Choroid plexus epithelial cell (primary cell): ENCODE measurements around the gene BAZ2B.

ENCODE experiments used
- DNase-seq: peaks from one replicate; pipeline ENCODE4 v3.0.0-alpha.2; 2010; ENCODE audit warnings: low read depth
- H3K4me3 ChIP-seq: 2 replicates; pipeline ENCODE4 v1.5.1; 2011; ENCODE audit warnings: low read depth, mild to moderate bottlenecking, control low read depth, low read length, moderate library complexity
- TF ChIP-seq, protein P1 (sequence below): conservative IDR thresholded peaks from 2 replicates; pipeline ENCODE4 v1.5.1; 2011; ENCODE audit warnings: low read depth, mild to moderate bottlenecking, control low read depth, inconsistent platforms, low read length, moderate library complexity

The BAZ2B gene

DNA sequence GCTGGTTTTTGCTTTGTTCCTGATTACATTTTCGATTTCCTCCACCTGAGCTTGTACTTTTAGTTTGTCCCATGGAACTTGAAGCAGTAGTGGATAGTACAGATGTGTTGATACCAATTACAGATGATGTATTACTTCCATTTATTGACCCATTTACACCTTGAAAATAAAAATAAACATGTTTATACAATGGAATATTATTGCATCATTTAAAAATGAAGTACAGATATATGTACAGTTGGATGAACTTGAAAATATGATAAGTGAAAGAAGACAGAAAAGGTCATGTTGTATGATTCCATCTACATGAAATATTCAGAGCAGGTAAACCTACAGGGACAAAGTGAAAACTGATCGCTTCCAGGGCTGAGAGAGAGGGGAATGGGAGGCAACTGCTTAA is 169.5 kb downstream of the BAZ2B start:
- DNase-seq = no peak
- TF ChIP-seq, protein P1, sequence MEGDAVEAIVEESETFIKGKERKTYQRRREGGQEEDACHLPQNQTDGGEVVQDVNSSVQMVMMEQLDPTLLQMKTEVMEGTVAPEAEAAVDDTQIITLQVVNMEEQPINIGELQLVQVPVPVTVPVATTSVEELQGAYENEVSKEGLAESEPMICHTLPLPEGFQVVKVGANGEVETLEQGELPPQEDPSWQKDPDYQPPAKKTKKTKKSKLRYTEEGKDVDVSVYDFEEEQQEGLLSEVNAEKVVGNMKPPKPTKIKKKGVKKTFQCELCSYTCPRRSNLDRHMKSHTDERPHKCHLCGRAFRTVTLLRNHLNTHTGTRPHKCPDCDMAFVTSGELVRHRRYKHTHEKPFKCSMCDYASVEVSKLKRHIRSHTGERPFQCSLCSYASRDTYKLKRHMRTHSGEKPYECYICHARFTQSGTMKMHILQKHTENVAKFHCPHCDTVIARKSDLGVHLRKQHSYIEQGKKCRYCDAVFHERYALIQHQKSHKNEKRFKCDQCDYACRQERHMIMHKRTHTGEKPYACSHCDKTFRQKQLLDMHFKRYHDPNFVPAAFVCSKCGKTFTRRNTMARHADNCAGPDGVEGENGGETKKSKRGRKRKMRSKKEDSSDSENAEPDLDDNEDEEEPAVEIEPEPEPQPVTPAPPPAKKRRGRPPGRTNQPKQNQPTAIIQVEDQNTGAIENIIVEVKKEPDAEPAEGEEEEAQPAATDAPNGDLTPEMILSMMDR = no peak
- no peak overlapping the region for H3K4me3 ChIP-seq

DNA sequence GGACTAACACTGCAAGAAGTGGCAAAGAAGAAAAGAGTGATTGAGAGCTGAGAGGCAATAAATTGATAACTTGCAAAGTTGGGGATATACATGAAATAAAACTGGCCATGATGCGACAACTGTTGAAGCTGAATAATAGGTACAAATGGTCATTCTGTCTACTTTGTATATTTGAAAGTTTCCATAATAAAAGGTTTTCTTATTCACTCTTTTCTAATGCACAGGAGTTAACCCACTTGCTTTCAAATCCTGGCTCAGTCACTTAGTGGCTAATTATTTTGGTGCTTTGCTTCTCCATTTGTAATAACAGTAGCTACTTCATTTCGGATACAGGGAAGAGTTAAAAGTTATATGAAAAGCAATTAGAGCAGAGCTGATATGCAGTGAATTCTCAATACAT is 170.1 kb downstream of the BAZ2B start:
- DNase-seq = no peak
- TF ChIP-seq, protein P1 = no peak
- no peak overlapping the region for H3K4me3 ChIP-seq

- TF ChIP-seq, protein P1 = no peak
- no peak overlapping the region for H3K4me3 ChIP-seq
- no peak for DNase-seq
Measured at GRCh38 chr2:159445307-159445706, 171.0 kb downstream of the BAZ2B start.

GRCh38 chr2:159444754-159445153 is 171.6 kb downstream of the BAZ2B start:
- no peak for DNase-seq

GRCh38 chr2:159442159-159442852 is 174.0 kb downstream of the BAZ2B start:
- TF ChIP-seq, protein P1 = no peak
- no peak overlapping the region for H3K4me3 ChIP-seq

More at GRCh38 chr2:159444754-159445153, 171.6 kb downstream of the BAZ2B start:
- H3K4me3 ChIP-seq = no peak overlapping the region
- TF ChIP-seq, protein P1 = no peak

GRCh38 chr2:159441182-159441581 is 175.2 kb downstream of the BAZ2B start:
- no peak overlapping the region for H3K4me3 ChIP-seq
- TF ChIP-seq, protein P1 = no peak
- DNase-seq = no peak

More at GRCh38 chr2:159442159-159442852, 174.0 kb downstream of the BAZ2B start:
- no peak for DNase-seq

GRCh38 chr2:159439421-159439820 is 176.9 kb downstream of the BAZ2B start:
- H3K4me3 ChIP-seq = no peak overlapping the region
- TF ChIP-seq, protein P1 = no peak
- no peak for DNase-seq
